Psoas muscle (tissue), 8 donors: Measurements from ENCODE around the gene OR5M10. TPM values are rescaled to one million over a fixed set of nuclear protein-coding genes. Genes with fewer than 3 reads are reported as not detected.
"Not testable (repeated sequence)": the region's sequence is repeated elsewhere in the genome, so short reads cannot be mapped to it uniquely, and the experiment has no call there.

Experiments used
- ATAC-seq, 4 donors: fragments of 200-7000 bp; cut with Tn5 transposase; one replicate each; pipeline ENCODE4 v1.9.1; 2020; ENCODE audit warnings: moderate library complexity in 3 of 4, mild to moderate bottlenecking in 2 of 4
- DNase-seq, 2 donors: peaks; one replicate each; pipeline ENCODE4 v3.0.0-alpha.2; 2020
- H3K27ac ChIP-seq: fragments of 200-600 bp; one replicate; pipeline ENCODE4 v1.8.0; 2022
- H3K27me3 ChIP-seq, 3 donors: fragments of 200-600 bp in 1 of 3; one replicate each; pipeline versions ENCODE4 v1.6.1 to v1.8.0; 2013 to 2022; ENCODE audit warnings: low read length in 2 of 3, mild to moderate bottlenecking in 2 of 3, moderate library complexity in 1 of 3; ENCODE audit not compliant: insufficient read depth in 3 of 3
- H3K36me3 ChIP-seq, 2 donors: fragments of 200-600 bp in 1 of 2; one replicate each; pipeline versions ENCODE4 v1.6.1 to v1.8.0; 2013 to 2022; ENCODE audit warnings: low read depth in 1 of 2, mild to moderate bottlenecking in 1 of 2, moderate library complexity in 1 of 2; ENCODE audit not compliant: insufficient read depth in 1 of 2
- H3K4me1 ChIP-seq: fragments of 200-600 bp; one replicate; pipeline ENCODE4 v1.8.0; 2022
- H3K4me3 ChIP-seq: fragments of 200-600 bp; one replicate; pipeline ENCODE4 v1.8.0; 2022; ENCODE audit warnings: mild to moderate bottlenecking
- H3K9me3 ChIP-seq: fragments of 200-600 bp; one replicate; pipeline ENCODE4 v1.8.0; 2022
- WGBS, 3 donors: extraction: QIAGEN DNeasy Blood & Tissue Kit; methylation state at CpG; one replicate each; pipeline versions ENCODE4 v1.1.6 to v1.1.7; 2013; 5-methylcytosine and 5-hydroxymethylcytosine counted together
- intact Hi-C, 2 donors: fragments of 100-400 bp; cut with DNase I; formaldehyde crosslinking; loops; one replicate each; pipeline versions ENCODE4 v1.11.0 to v1.14.2; 2022
- long read RNA-seq, 2 donors: library from polyadenylated mRNA; unstranded; transcript quantifications; one replicate each; pipeline ENCODE4 v2.0.0, GENCODE V29; 2021
- polyA plus RNA-seq, 3 donors: library from polyadenylated mRNA; stranded (reverse); fragments of 200-250 nt; gene quantifications; one replicate each; pipeline ENCODE4 v1.2.3, GENCODE V29; 2013
- total RNA-seq, 4 donors: library from RNA; stranded (reverse); fragmentation: NEBNext Ultra II Directional in 2 of 4; extraction: Animal tissue kit (Norgen Biotek cat#: 25700) in 2 of 4; gene quantifications; one replicate each; pipeline versions ENCODE4 v1.2.1 to v1.2.4, GENCODE V29; 2021 to 2023
- TF ChIP-seq, protein P1 (sequence below): fragments of 200-600 bp; IDR thresholded peaks from one replicate; pipeline ENCODE4 v1.8.0; 2022; ENCODE audit warnings: antibody characterized with exemption
- donor health status: healthy with polysubstance abuse.
- donor health status: DM: no; HTN: no; CAD: no; lungs with moderate emphysema.
- donor health status: Bipolar disorder and iron deficiency.
- donor health status: healthy.
- donor health status: DM: yes; HTN: yes; CAD: no.
- donor health status: DM: no; HTN: no; CAD: no.
- donor health status: DM: no; HTN: no; CAD: no.
- donor health status: DM: yes; HTN: yes; CAD: no.

The OR5M10 gene
- total RNA-seq: not detected
- polyA plus RNA-seq: not detected
- long read RNA-seq, donor 1: 0 reads
- long read RNA-seq, donor 2: 0 reads

DNA sequence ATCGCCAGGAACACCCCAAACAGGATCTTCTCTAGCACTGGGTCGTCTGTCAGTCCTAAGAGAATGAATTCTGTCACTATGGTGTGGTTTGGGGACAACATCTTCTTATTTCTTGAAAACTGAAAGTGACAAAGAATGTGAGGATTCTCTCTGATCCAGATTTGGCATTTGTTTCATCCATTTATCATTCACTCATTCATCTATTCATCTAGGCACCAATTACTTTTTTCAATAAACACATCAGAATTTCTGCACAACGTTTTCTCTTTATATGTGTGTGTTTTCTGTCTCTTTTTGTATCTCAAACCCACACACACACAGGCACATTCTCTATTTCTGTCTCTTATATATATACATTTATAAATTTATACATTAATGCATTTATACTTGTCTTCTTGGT lies at the start of gene OR5M10:
Gene OR5M10, minus strand, starts transcription at position 101 of the 400 bp plus-strand sequence. Its CDS starts 0 bp downstream, at position 101.
- intact Hi-C loops: no loop called here
- no peaks in the 10 kb centered on the region for H3K4me1 ChIP-seq
- no peaks in the 10 kb centered on the region for H3K9me3 ChIP-seq
- no peak within 1 kb of the TSS for H3K4me3 ChIP-seq
- ATAC-seq (no peak), DNase-seq (no peak)
- WGBS, 3 donors: 32 to 53% (median 42%) methylated on average over 3 of the region's 3 CpGs
- H3K36me3 ChIP-seq: no peaks in the 10 kb centered on the region
- no peaks in the 10 kb centered on the region for H3K27me3 ChIP-seq
- TF ChIP-seq, protein P1, sequence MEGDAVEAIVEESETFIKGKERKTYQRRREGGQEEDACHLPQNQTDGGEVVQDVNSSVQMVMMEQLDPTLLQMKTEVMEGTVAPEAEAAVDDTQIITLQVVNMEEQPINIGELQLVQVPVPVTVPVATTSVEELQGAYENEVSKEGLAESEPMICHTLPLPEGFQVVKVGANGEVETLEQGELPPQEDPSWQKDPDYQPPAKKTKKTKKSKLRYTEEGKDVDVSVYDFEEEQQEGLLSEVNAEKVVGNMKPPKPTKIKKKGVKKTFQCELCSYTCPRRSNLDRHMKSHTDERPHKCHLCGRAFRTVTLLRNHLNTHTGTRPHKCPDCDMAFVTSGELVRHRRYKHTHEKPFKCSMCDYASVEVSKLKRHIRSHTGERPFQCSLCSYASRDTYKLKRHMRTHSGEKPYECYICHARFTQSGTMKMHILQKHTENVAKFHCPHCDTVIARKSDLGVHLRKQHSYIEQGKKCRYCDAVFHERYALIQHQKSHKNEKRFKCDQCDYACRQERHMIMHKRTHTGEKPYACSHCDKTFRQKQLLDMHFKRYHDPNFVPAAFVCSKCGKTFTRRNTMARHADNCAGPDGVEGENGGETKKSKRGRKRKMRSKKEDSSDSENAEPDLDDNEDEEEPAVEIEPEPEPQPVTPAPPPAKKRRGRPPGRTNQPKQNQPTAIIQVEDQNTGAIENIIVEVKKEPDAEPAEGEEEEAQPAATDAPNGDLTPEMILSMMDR: no peak
- no peak within 1 kb of the TSS for H3K27ac ChIP-seq

DNA sequence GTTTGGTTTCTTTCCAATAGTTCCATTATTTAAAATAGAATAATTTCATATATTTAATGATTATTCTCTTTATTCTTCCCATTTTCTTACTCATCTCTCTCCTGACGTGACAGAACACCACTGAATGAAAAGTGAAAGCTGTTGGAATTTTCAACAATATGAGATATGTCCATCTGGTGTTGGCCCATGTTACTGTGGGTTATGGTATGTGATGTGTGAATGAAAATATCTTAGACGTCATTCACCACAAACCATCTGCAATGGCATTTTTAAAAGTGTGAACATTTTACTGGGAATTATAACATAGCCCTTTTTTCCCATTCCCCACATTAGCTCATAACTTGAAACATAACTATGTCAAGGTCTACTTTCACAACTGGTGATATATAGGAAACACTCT lies 48.4 kb upstream of the OR5M10 start:
- ATAC-seq (no peak), DNase-seq (no peak)
- 25 to 45% (median 32%) methylated on average over 2 of the region's 2 CpGs for WGBS, 3 donors
- no peak overlapping the region for H3K4me3 ChIP-seq
- no peaks in the 10 kb centered on the region for H3K27me3 ChIP-seq
- TF ChIP-seq, protein P1: no peak
- H3K27ac ChIP-seq: no peak overlapping the region
- intact Hi-C loops: no loop called here
- H3K36me3 ChIP-seq: no peaks in the 10 kb centered on the region
- no peaks in the 10 kb centered on the region for H3K9me3 ChIP-seq
- no peaks in the 10 kb centered on the region for H3K4me1 ChIP-seq

DNA sequence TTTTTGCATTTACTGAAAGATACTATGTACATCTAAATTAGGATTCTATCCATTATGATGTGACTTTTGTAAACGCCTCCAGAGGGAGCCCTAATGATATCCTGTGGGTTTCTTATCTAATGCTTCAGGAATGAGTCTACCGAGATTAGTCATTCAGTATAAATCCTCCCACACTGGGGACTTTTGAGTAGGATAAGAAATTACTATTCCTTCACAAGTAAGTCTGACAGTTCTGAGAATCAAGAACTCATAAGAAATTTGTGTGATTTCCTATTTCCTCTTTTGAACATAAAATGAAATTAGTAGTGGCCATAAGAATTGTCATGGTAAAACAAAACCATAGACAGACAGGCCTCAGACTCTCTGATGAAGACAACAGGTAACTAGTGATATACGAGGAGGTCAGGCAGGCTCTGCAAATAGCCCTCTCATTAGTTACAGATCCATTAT lies 47.2 kb upstream of the OR5M10 start:
- intact Hi-C loops: no loop called here
- ATAC-seq: no peak

DNA sequence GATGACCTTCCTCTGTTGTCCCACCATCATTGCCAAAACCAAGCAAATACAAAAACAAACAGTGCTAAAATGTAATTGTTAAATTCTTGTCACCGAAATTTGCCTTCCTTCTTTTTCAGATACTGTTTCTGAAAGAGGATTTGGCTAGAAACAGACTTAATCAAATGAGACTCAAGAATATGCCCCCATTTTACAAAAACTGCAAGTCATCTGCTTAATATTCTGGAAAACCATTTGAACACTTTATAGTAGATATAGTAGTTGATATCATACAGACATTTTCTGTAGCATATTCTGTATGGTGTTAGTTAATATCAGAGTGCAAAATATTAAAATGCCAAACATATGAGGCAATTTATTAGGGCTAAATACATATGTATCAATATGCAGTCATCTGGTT lies 33.7 kb upstream of the OR5M10 start:
- DNase-seq: no peak
- Histone ChIP-seq H3K36me3 (no peaks in the 10 kb centered on the region), H3K27me3 (no peaks in the 10 kb centered on the region), H3K27ac (no peak overlapping the region), H3K9me3 (no peaks in the 10 kb centered on the region), H3K4me3 (no peak overlapping the region), H3K4me1 (no peaks in the 10 kb centered on the region)
- TF ChIP-seq, protein P1: no peak
- ATAC-seq: no peak
- 63 to 75% (median 73%) methylated on average over 1 of the region's 1 CpG for WGBS, 3 donors
- intact Hi-C loops: no loop called here

More for the DNA sequence above, 47.2 kb upstream of the OR5M10 start:
- Histone ChIP-seq H3K4me3 (no peak overlapping the region), H3K27me3 (peaks cover 0 to 3% (median 0%) of the 10 kb centered on the region in 3 donors), H3K9me3 (no peaks in the 10 kb centered on the region), H3K4me1 (no peaks in the 10 kb centered on the region), H3K27ac (no peak overlapping the region), H3K36me3 (no peaks in the 10 kb centered on the region)
- WGBS, 3 donors: 3 to 6% (median 4%) methylated on average over 3 of the region's 3 CpGs
- DNase-seq: no peak
- TF ChIP-seq, protein P1: peak; percentile 31

DNA sequence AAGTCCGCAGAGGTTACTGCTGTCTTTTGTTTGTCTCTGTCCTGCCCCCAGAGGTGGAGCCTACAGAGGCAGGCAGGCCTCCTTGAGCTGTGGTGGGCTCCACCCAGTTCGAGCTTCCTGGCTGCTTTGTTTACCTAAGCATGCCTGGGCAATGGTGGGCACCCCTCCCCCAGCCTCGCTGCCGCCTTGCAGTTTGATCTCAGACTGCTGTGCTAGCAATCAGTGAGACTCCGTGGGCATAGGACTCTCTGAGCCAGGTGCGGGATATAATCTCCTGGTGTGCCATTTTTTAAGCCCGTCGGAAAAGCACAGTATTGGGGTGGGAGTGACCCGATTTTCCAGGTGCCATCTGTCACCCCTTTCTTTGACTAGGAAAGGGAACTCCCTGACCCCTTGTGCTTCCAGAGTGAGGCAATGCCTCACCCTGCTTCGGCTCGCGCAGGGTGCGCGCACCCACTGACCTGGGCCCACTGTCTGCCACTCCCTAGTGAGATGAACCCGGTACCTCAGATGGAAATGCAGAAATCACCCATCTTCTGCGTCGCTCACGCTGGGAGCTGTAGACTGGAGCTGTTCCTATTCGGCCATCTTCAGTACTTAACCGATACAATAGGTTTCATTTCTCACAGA lies 14.7 kb upstream of the OR5M10 start:
- ATAC-seq, H3K36me3 ChIP-seq, H3K27me3 ChIP-seq, H3K4me1 ChIP-seq, H3K4me3 ChIP-seq, H3K9me3 ChIP-seq, DNase-seq, H3K27ac ChIP-seq, intact Hi-C loops: not testable (repeated sequence)
- WGBS, 3 donors: 92 to 93% (median 92%) methylated on average over 17 to 20 of the region's 20 CpGs
